Lower lobe of right lung (tissue), 2 donors: ENCODE measurements around the gene TNC. TPM values are rescaled to one million over a fixed set of nuclear protein-coding genes. Genes with fewer than 3 reads are reported as not detected.

ENCODE experiments used
- ATAC-seq, 2 donors: fragments of 200-7000 bp; cut with Tn5 transposase; one replicate each; pipeline ENCODE4 v1.9.1; 2020 to 2022; ENCODE audit warnings: mild to moderate bottlenecking in 2 of 2, moderate library complexity in 2 of 2
- DNase-seq: peaks from one replicate; pipeline ENCODE4 v3.0.0-alpha.2; 2020
- H3K27ac ChIP-seq: fragments of 200-600 bp; one replicate; pipeline ENCODE4 v1.8.0; 2022
- H3K27me3 ChIP-seq: fragments of 200-600 bp; one replicate; pipeline ENCODE4 v1.8.0; 2022; ENCODE audit warnings: low read depth
- H3K36me3 ChIP-seq: fragments of 200-600 bp; one replicate; pipeline ENCODE4 v1.8.0; 2022; ENCODE audit warnings: mild to moderate bottlenecking
- H3K4me1 ChIP-seq: fragments of 200-600 bp; one replicate; pipeline ENCODE4 v1.8.0; 2022
- H3K4me3 ChIP-seq: fragments of 200-600 bp; one replicate; pipeline ENCODE4 v1.8.0; 2022; ENCODE audit warnings: mild to moderate bottlenecking
- H3K9me3 ChIP-seq: fragments of 200-600 bp; one replicate; pipeline ENCODE4 v1.8.0; 2022
- intact Hi-C: fragments of 100-400 bp; cut with DNase I; formaldehyde crosslinking; loops from one replicate; pipeline ENCODE4 v1.11.0; 2022
- total RNA-seq: library from RNA; stranded (reverse); fragmentation: NEBNext Ultra II Directional; extraction: Animal tissue kit (Norgen Biotek cat#: 25700); gene quantifications from one replicate; pipeline ENCODE4 v1.2.1, GENCODE V29; 2021
- TF ChIP-seq, protein P1 (sequence below): fragments of 200-600 bp; IDR thresholded peaks from one replicate; pipeline ENCODE4 v1.8.0; 2022; ENCODE audit warnings: antibody characterized with exemption, mild to moderate bottlenecking
- donor health status: DM: no; HTN: yes; CAD: no; lungs with severe emphysema.

The TNC gene
- total RNA-seq, 1 donor from 2014 or later = 18.5 TPM

GRCh38 chr9:115103746-115104477 lies 14.0 kb downstream of the TNC start:
- DNase-seq (no peak), ATAC-seq (no peak)
- Histone ChIP-seq H3K36me3 (no peaks in the 10 kb centered on the region), H3K9me3 (no peaks in the 10 kb centered on the region), H3K4me3 (no peak overlapping the region), H3K4me1 (peaks cover 36% of the 10 kb centered on the region), H3K27me3 (no peaks in the 10 kb centered on the region), H3K27ac (no peak overlapping the region)
- TF ChIP-seq, protein P1, sequence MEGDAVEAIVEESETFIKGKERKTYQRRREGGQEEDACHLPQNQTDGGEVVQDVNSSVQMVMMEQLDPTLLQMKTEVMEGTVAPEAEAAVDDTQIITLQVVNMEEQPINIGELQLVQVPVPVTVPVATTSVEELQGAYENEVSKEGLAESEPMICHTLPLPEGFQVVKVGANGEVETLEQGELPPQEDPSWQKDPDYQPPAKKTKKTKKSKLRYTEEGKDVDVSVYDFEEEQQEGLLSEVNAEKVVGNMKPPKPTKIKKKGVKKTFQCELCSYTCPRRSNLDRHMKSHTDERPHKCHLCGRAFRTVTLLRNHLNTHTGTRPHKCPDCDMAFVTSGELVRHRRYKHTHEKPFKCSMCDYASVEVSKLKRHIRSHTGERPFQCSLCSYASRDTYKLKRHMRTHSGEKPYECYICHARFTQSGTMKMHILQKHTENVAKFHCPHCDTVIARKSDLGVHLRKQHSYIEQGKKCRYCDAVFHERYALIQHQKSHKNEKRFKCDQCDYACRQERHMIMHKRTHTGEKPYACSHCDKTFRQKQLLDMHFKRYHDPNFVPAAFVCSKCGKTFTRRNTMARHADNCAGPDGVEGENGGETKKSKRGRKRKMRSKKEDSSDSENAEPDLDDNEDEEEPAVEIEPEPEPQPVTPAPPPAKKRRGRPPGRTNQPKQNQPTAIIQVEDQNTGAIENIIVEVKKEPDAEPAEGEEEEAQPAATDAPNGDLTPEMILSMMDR = no peak
- intact Hi-C loops = no loop called here

DNA sequence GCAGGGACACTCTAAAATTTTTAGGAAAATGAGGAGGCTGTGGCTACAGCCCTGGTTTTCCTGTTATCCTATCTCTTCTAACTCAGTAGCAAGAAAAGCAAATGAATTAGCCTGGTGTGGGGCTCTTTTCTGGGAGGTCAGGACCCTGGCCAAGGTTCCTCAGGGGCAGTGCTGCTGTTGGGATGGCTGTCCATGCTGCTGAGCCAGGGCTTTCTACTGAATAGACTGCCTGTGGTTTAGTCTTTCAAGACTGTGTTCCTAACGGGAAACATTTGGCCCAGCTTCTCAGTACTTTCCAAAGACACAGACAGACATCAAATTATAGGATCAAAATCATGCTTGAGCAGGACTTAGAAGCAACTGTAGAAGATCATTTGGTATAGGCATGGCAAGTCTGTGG lies 18.1 kb downstream of the TNC start:
- Histone ChIP-seq H3K9me3 (no peaks in the 10 kb centered on the region), H3K4me3 (no peak overlapping the region), H3K27me3 (no peaks in the 10 kb centered on the region), H3K36me3 (no peaks in the 10 kb centered on the region), H3K4me1 (peaks cover 11% of the 10 kb centered on the region), H3K27ac (no peak overlapping the region)
- TF ChIP-seq, protein P1 = no peak
- DNase-seq = no peak
- intact Hi-C loops = no loop called here
- ATAC-seq = peak in 1 of 2 donors; percentile 59

DNA sequence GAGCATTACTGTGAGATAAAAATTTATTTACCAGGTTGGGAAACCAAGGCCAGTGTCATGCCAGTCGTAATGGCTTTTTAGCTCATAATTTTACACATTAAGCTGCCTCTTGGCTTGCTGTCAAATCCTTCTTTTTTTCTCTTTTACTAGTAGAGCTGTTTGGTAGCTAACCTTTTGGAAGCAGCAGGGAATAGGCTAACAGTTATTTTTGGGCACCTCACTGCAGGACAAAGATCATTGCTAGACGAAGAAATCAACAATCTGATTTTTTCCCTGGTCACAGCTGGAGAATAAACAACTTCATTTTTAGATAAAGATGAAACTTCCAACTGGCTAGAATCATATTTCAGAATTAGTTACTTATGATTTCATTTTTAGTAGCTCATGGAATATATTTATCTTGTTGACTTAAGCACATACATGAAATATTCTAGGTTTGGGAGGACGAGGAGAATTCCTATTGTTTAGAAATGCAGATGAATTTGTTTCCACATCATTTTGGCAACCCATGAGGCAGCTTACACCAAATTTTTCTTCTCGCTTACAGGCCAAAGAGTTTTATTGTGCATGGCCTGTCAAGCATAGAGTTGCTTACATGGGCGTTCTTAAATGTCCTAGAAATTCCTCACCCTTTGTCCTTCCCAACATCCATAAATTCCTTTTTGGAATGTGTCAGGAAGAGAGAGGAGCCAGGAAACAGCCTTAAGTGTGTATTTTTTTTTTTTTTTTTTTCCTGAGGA lies 19.6 kb downstream of the TNC start:
- peak; percentile 36 to 55 for ATAC-seq
- H3K27ac ChIP-seq = peak overlapping the region; percentile 26
- intact Hi-C loops = no loop called here

GRCh38 chr9:115093520-115093919 lies 24.4 kb downstream of the TNC start:
- DNase-seq = no peak

More for the DNA sequence above, 19.6 kb downstream of the TNC start:
- H3K27me3 ChIP-seq = no peaks in the 10 kb centered on the region
- no peak overlapping the region for H3K4me3 ChIP-seq
- peaks cover 4% of the 10 kb centered on the region for H3K4me1 ChIP-seq
- no peak for DNase-seq
- H3K36me3 ChIP-seq = no peaks in the 10 kb centered on the region
- no peaks in the 10 kb centered on the region for H3K9me3 ChIP-seq
- TF ChIP-seq, protein P1 = no peak

DNA sequence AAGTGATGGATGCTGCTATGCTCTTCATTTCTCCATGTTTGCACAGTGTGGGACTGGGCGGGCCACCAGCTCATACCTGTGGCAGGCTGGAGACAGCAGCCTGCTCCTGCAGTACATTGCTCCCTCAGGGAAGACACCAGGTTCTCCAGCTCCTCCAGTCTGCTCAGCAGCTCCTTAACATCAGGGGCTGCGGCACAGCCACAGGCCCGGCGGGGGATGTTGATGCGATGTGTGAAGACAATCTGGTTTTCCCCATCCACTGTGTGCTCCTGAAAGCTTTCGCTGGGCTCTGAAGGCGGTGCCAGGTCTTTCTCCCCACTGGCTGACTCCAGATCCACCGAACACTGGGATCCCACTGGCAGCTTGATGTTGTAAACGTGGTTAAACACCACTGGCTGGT lies 27.5 kb downstream of the TNC start:
- Histone ChIP-seq H3K4me3 (no peak overlapping the region), H3K9me3 (no peaks in the 10 kb centered on the region), H3K27me3 (no peaks in the 10 kb centered on the region), H3K27ac (no peak overlapping the region), H3K36me3 (no peaks in the 10 kb centered on the region), H3K4me1 (no peaks in the 10 kb centered on the region)
- no peak for ATAC-seq
- TF ChIP-seq, protein P1 = no peak
- intact Hi-C loops = no loop called here
- DNase-seq = no peak

More at GRCh38 chr9:115093520-115093919, 24.4 kb downstream of the TNC start:
- ATAC-seq = no peak
- peaks cover 4% of the 10 kb centered on the region for H3K4me1 ChIP-seq
- H3K4me3 ChIP-seq = no peak overlapping the region
- no peaks in the 10 kb centered on the region for H3K27me3 ChIP-seq
- intact Hi-C loops = no loop called here
- H3K36me3 ChIP-seq = no peaks in the 10 kb centered on the region
- no peak overlapping the region for H3K27ac ChIP-seq
- H3K9me3 ChIP-seq = no peaks in the 10 kb centered on the region
- TF ChIP-seq, protein P1 = no peak
